Transverse colon (tissue), 3 donors: ENCODE measurements around the gene DACT2.

Experiments
- POLR2A ChIP-seq: fragments of 450-650 bp; IDR thresholded peaks from one replicate; pipeline ENCODE4 v1.6.1; 2016; ENCODE audit warnings: antibody characterized with exemption, mild to moderate bottlenecking, moderate library complexity
- TF ChIP-seq, protein P1 (sequence below), 5 experiments: fragments of 200-600 bp in 3 of 5; fragments of 450-650 bp in 2 of 5; sonication (generic) in 3 of 5; IDR thresholded peaks; 1 replicate in 2 of 5; 2 replicates in 3 of 5; pipeline ENCODE4 v1.5.1; 2016 to 2017; ENCODE audit warnings: antibody characterized with exemption in 5 of 5, inconsistent platforms in 3 of 5, mild to moderate bottlenecking in 2 of 5, moderate library complexity in 1 of 5

DNA sequence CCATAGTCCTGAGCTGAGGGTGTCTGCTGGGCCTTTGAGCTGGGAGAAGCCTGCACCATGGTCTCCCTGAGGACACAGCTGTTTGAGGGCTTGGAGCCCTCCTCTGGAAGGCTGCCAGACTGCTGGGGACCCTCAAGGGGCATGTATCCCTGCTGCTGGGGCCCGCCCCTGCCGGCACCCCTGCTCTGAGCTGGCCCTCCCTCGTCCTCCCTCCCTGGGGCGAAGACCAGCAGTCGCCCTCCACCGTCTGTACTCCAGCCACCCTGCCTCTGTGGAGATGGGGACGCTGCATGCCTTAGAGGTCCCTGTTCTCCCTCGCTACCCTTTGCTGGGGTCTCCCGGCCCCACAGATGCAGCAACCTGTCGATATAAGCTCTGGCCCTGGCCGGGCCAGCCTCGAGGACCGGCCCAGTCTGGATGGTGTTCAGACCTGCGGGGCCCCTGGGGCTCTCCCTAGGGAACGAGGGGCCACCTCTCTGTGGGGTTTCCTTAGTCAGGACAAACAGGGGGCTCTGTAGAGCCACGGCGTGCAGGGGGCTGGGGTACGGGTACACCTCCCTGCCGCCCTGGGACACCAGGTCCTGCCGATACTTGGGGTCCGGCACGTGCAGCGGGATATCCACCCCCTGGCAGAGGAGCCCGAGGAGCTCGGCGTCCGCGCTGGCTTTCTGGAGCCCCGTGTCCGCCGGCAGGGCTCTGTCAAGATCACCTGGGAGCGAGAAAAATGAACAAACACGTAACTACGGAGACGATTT, 11.0 kb downstream of the DACT2 start:
- TF ChIP-seq, protein P1, sequence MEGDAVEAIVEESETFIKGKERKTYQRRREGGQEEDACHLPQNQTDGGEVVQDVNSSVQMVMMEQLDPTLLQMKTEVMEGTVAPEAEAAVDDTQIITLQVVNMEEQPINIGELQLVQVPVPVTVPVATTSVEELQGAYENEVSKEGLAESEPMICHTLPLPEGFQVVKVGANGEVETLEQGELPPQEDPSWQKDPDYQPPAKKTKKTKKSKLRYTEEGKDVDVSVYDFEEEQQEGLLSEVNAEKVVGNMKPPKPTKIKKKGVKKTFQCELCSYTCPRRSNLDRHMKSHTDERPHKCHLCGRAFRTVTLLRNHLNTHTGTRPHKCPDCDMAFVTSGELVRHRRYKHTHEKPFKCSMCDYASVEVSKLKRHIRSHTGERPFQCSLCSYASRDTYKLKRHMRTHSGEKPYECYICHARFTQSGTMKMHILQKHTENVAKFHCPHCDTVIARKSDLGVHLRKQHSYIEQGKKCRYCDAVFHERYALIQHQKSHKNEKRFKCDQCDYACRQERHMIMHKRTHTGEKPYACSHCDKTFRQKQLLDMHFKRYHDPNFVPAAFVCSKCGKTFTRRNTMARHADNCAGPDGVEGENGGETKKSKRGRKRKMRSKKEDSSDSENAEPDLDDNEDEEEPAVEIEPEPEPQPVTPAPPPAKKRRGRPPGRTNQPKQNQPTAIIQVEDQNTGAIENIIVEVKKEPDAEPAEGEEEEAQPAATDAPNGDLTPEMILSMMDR (IDR thresholded peaks at IDR 0.05) = no peak
- TF ChIP-seq POLR2A = no peak
